HFF-Myc (cell line): Measurements from ENCODE around the gene CFTR.

Source experiments
- DNase-seq: peaks from one replicate; pipeline ENCODE4 v3.0.0-alpha.2; 2011; ENCODE audit warnings: low read depth; ENCODE audit errors: extremely low read depth
- H3K4me3 ChIP-seq: replicated peaks from 2 replicates; pipeline ENCODE4 v1.5.1; 2011; ENCODE audit warnings: low read depth, mild to moderate bottlenecking, control low read depth, low read length
- TF ChIP-seq, protein P1 (sequence below): IDR thresholded peaks from 2 replicates; pipeline ENCODE4 v1.5.1; 2012; ENCODE audit warnings: mild to moderate bottlenecking, low read depth, low read length, control low read depth; ENCODE audit errors: missing control alignments

Gene CFTR

DNA sequence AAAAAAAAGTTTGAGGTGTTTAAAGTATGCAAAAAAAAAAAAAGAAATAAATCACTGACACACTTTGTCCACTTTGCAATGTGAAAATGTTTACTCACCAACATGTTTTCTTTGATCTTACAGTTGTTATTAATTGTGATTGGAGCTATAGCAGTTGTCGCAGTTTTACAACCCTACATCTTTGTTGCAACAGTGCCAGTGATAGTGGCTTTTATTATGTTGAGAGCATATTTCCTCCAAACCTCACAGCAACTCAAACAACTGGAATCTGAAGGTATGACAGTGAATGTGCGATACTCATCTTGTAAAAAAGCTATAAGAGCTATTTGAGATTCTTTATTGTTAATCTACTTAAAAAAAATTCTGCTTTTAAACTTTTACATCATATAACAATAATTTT, 130.6 kb downstream of the CFTR start:
- no peak for DNase-seq
- H3K4me3 ChIP-seq, result no peak overlapping the region
- TF ChIP-seq, protein P1, sequence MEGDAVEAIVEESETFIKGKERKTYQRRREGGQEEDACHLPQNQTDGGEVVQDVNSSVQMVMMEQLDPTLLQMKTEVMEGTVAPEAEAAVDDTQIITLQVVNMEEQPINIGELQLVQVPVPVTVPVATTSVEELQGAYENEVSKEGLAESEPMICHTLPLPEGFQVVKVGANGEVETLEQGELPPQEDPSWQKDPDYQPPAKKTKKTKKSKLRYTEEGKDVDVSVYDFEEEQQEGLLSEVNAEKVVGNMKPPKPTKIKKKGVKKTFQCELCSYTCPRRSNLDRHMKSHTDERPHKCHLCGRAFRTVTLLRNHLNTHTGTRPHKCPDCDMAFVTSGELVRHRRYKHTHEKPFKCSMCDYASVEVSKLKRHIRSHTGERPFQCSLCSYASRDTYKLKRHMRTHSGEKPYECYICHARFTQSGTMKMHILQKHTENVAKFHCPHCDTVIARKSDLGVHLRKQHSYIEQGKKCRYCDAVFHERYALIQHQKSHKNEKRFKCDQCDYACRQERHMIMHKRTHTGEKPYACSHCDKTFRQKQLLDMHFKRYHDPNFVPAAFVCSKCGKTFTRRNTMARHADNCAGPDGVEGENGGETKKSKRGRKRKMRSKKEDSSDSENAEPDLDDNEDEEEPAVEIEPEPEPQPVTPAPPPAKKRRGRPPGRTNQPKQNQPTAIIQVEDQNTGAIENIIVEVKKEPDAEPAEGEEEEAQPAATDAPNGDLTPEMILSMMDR, result no peak

DNA sequence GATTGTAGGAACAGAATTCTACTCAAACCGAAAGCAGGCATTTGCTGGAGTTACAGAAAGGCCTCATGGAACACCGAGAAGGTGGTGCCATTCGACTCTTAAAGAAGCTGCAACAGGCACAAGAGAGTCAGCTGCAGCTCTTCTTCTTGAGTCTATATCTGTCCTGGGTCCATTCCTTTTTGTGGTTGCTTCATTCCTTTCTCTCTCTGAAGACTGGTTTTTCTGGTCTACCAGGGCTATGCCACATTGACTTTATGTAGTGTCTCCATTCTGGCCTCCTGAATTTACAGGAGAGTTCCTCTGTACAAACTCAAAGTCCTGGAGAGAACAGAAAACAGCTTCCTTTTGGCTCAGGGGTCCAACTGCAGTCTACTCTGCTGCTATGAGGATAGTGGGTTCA, 132.8 kb downstream of the CFTR start:
- TF ChIP-seq, protein P1, result no peak
- no peak overlapping the region for H3K4me3 ChIP-seq
- DNase-seq, result no peak

DNA sequence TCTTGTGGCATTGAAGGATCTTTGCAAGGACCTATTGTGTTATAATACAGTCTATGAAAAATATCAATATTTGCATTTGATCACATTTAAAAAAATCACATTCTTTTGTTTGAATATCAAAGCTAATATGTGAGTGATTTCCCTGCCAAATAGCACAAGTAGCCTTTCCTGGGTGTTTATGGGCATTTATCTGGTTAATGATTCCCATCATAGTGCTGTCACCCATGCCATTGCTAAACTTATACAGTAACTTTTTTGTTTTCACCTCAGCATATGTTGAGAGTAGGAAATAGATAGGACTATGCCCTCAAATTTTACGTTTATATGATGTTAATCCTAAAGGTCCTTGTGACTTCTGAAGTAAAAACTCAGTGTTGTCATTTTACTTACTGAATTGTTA, 136.9 kb downstream of the CFTR start:
- TF ChIP-seq, protein P1, result no peak
- no peak for DNase-seq
- H3K4me3 ChIP-seq, result no peak overlapping the region

DNA sequence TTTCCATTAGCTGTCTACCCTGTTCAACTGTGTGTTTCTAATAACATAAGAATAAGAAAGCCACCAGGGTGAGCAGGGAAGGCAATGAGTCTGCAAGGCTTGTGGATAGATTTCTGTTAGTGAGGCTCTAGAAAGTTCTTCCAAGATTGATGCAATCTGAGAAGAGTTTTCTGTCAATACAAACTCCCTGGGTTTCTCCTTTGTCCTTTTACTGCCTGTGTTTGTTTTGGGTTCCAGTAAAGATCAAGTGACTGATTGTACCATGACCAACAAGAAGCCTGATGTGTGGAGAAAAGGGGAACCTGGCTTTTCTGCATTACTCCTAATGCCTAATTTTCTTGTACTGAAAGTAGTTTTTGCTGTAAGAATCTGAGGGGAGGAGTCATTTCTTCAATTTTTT, 139.9 kb downstream of the CFTR start:
- TF ChIP-seq, protein P1, result no peak
- H3K4me3 ChIP-seq, result no peak overlapping the region
- no peak for DNase-seq

DNA sequence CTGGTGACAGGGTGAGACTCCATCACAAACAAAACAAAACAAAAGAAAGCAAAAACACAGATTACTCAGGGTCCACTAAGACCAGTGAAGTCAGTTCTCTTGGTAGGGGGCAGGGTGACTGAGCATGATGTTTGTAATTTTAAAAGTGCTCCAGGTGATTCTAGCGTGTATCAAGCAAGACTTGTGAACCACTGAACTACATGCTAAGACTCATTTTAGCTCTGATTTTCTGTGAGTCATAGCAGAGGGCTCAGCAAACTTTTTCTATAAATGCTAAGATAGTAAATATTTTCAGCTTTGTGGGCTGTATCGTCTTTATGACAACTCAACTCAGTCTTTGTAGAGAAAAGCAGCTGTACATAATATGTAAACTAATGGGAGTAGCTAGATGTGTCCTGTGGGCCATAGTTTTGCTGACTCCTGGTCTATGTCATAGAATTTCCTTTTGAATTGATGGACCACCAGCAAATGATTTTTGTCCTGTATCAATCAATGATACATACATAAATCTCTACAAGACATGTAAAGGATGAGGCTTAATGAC, 141.3 kb downstream of the CFTR start:
- TF ChIP-seq, protein P1, result no peak
- DNase-seq, result no peak
- H3K4me3 ChIP-seq, result no peak overlapping the region

DNA sequence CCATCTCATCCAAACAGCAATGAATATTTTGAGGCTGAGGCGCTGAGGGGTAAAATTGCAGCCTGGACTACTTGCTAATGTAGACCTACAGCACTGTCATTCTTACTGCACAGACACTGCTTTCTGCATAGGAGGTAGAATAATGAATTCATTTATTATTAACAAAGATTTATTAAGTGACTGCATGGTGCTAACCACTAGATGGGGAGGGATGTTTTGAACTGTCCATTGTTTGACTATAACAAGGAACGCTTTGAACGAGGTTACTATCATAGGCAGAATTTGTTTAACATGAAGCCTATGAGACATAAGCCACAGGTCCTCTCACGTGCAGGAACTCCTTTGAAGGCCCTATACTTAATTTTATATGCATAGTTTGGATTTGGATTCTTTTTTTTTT, 143.8 kb downstream of the CFTR start:
- TF ChIP-seq, protein P1, result no peak
- no peak for DNase-seq
- H3K4me3 ChIP-seq, result no peak overlapping the region

DNA sequence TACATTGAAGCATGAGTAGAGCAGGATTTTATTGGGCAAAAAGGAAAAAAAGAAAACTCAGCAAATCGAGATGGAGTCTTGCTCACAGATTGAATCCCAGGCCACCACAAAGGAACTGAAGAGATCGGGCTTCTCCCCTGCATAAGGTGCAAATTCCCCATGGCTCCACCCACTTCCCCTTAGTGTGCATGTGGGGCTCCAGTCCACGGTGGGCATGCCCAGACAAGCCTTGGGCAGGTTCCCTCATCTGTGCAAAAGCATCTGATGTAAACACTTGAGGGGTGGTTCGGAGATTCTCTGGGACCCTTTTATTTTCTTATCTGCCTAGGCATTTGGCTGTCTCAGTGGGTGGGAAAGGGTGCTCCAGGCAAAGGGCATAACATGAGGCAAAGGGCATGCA, 150.7 kb downstream of the CFTR start:
- peak; percentile 17 for DNase-seq
- TF ChIP-seq, protein P1, result no peak
- no peak overlapping the region for H3K4me3 ChIP-seq
